SK-N-MC (cell line): ENCODE data around the gene FAM114A1.

ENCODE experiments used
- EZH2 ChIP-seq: fragments of 200-600 bp; sonication (generic); IDR thresholded peaks from one replicate; pipeline ENCODE4 v1.6.1; 2017; ENCODE audit warnings: antibody characterized with exemption
- FOXP2 ChIP-seq: optimal IDR thresholded peaks from 2 replicates; pipeline ENCODE3; 2011; ENCODE audit warnings: mild to moderate bottlenecking, moderate library complexity; ENCODE audit not compliant: insufficient read depth; ENCODE audit errors: extremely low read length, control extremely low read depth
- POLR2AphosphoS5 ChIP-seq: IDR thresholded peaks from 2 replicates; pipeline ENCODE4 v1.6.1; 2012; ENCODE audit warnings: mild to moderate bottlenecking, low read depth, low read length, borderline replicate concordance

DNA sequence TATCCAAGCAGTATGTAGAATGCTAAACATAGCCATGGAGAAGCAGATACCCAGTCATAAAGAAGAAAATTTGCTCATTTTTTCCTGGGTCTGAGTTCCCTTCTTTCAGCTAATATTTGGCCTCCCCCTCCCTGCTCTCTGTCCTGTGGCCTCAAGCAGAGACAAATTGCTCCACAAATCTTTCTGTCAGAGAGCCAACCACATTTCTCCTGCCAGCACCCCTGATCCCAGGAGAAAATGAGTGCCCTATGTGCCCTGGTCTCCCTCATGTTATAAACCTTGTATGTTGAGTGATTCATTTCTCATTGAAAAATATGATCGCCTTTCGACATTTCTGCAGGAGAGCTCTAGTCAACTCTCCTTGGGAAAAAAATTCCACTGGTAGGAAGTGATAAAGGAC, 82.6 kb downstream of the FAM114A1 start:
- no peak for TF ChIP-seq POLR2AphosphoS5
- no peak for TF ChIP-seq EZH2
- TF ChIP-seq FOXP2: no peak
